MCF 10A (cell line): ENCODE results near the gene SKOR1. TPM values are rescaled to one million over a fixed set of nuclear protein-coding genes. Genes with fewer than 3 reads are reported as not detected.
A peak's percentile ranks its signal among the peaks of the same experiment; 100 is the strongest.

Source experiments
- BruUV-seq: library from RNA; stranded (reverse); fragments of 400-500 nt; replicated peaks from 2 replicates; lab custom pipeline; 2021; lab: Mats Ljungman, UMichigan
- CTCF ChIA-PET: fragments of 300-600 bp; sonication (Branson Sonifier 250); formaldehyde crosslinking; extraction: SDS; loops from one replicate; lab custom pipeline; 2021; ENCODE audit warnings: antibody characterized with exemption, inconsistent platforms; lab: Yijun Ruan, JAX
- POLR2A ChIA-PET: fragments of 300-600, 350-650 bp; sonication (Branson Sonifier 250); formaldehyde crosslinking; extraction: SDS; loops from one replicate; lab custom pipeline; 2020; ENCODE audit warnings: antibody characterized with exemption, inconsistent platforms; lab: Yijun Ruan, JAX
- DNase-seq: peaks from one replicate; pipeline ENCODE4 v3.0.0-alpha.2; 2018; ENCODE audit not compliant: unreplicated experiment
- H3K27ac Mint-ChIP-seq: one replicate; pipeline ENCODE4 v1.8.0; 2022; ENCODE audit warnings: mild to moderate bottlenecking, low read depth, mixed read lengths; ENCODE audit not compliant: unreplicated experiment
- H3K27me3 Mint-ChIP-seq: one replicate; pipeline ENCODE4 v1.8.0; 2022; ENCODE audit warnings: mixed read lengths; ENCODE audit not compliant: insufficient read depth, unreplicated experiment
- H3K36me3 Mint-ChIP-seq: one replicate; pipeline ENCODE4 v1.8.0; 2022; ENCODE audit warnings: mild to moderate bottlenecking, moderate library complexity, mixed read lengths; ENCODE audit not compliant: insufficient read depth, unreplicated experiment
- H3K4me1 Mint-ChIP-seq: one replicate; pipeline ENCODE4 v1.8.0; 2022; ENCODE audit warnings: mixed read lengths; ENCODE audit not compliant: insufficient read depth, unreplicated experiment
- H3K4me3 Mint-ChIP-seq: one replicate; pipeline ENCODE4 v1.8.0; 2022; ENCODE audit warnings: mild to moderate bottlenecking, moderate library complexity, mixed read lengths; ENCODE audit not compliant: unreplicated experiment
- H3K9me3 Mint-ChIP-seq: one replicate; pipeline ENCODE4 v1.8.0; 2022; ENCODE audit warnings: mixed read lengths; ENCODE audit not compliant: unreplicated experiment
- intact Hi-C: fragments of 100-400 bp; cut with micrococcal nuclease; formaldehyde crosslinking; loops from 2 replicates; pipeline ENCODE4 v1.14.1; 2022
- total RNA-seq: library from RNA; stranded (reverse); gene quantifications from 2 replicates; pipeline ENCODE4 v1.2.3, GENCODE V29; 2022
- TF ChIP-seq, protein P1 (sequence below): fragments of 200-600 bp; IDR thresholded peaks from one replicate; pipeline ENCODE4 v1.8.0; 2022; ENCODE audit warnings: antibody characterized with exemption, mild to moderate bottlenecking; ENCODE audit not compliant: unreplicated experiment

The SKOR1 gene
- total RNA-seq, 1 experiment from 2014 or later: 0.07 TPM

DNA sequence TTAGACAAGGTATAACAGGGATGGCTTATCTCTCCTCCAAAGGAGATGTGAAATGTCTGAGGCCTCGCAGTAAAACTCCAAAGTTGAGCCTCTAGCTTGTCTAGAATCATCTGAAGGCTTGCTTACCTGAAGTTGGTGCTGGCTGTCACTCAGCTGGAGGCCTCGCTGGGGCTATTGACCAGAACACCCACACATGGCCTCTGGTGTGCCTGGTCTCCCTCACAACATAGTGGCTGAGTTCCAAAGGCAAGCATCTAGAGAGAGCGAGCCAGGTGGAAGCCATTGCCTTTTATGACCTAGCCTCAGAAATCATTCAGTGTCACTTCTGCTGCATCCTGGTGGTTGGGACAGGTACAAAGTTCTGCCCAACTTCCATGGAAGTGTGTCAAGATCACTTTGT lies 31.9 kb downstream of the SKOR1 start:
- H3K36me3 Mint-ChIP-seq: no peaks in the 10 kb centered on the region
- TF ChIP-seq, protein P1, sequence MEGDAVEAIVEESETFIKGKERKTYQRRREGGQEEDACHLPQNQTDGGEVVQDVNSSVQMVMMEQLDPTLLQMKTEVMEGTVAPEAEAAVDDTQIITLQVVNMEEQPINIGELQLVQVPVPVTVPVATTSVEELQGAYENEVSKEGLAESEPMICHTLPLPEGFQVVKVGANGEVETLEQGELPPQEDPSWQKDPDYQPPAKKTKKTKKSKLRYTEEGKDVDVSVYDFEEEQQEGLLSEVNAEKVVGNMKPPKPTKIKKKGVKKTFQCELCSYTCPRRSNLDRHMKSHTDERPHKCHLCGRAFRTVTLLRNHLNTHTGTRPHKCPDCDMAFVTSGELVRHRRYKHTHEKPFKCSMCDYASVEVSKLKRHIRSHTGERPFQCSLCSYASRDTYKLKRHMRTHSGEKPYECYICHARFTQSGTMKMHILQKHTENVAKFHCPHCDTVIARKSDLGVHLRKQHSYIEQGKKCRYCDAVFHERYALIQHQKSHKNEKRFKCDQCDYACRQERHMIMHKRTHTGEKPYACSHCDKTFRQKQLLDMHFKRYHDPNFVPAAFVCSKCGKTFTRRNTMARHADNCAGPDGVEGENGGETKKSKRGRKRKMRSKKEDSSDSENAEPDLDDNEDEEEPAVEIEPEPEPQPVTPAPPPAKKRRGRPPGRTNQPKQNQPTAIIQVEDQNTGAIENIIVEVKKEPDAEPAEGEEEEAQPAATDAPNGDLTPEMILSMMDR: no peak
- BruUV-seq: no TSS peak

DNA sequence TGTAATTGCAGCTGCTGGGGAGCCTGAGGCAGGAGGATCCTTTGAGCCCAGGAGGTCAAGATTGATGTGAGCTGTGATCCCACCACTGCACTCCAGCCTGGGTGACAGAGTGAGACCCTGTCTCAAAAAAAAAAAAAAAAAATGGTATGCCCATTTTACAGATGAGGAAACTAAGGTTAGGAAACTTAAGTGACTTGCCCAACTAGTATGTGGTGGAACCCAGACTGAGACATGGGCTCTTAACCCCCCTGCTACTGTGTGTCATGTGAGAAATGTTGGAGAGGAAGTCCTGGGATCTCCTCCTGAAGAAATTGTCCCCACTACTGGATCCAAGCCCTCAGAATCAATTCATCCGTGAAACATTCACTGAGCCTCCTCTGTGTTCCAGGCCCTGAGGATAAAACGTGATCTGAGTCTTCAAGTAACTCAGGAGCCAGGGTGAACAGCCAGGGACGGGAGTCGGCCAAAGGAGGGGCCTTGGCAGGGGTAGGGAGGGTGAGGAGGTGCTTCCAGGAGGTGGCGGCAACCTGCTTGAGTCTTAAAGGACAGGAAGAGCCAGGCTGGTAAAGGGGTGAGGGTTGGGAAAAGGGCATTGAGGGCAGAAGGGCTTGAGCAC lies 34.1 kb downstream of the SKOR1 start:
- intact Hi-C loops: no loop called here
- Mint-ChIP-seq H3K27me3 (no peaks in the 10 kb centered on the region), H3K36me3 (no peaks in the 10 kb centered on the region), H3K27ac (no peak overlapping the region), H3K4me1 (peaks cover 14% of the 10 kb centered on the region), H3K9me3 (no peaks in the 10 kb centered on the region), H3K4me3 (no peak overlapping the region)
- ChIA-PET POLR2A (no interaction called here), CTCF (no interaction called here)
- DNase-seq: no peak
- BruUV-seq: no TSS peak
- TF ChIP-seq, protein P1: no peak

More for the DNA sequence above, 31.9 kb downstream of the SKOR1 start:
- intact Hi-C loops: no loop called here
- Mint-ChIP-seq H3K9me3 (no peaks in the 10 kb centered on the region), H3K4me3 (no peak overlapping the region), H3K27me3 (no peaks in the 10 kb centered on the region), H3K27ac (no peak overlapping the region), H3K4me1 (peaks cover 14% of the 10 kb centered on the region)
- ChIA-PET POLR2A (interaction anchor here (0.6 to 0.9 kb wide), 2 partner anchors 197 to 257 kb away, joined by 3 read pairs; partner anchors contain the start of gene PIAS1), CTCF (interaction anchor here (0.9 to 1.4 kb wide), 2 partner anchors 296 to 297 kb away, joined by 3 to 6 read pairs; no protein-coding TSS in a partner anchor)
- no peak for DNase-seq

DNA sequence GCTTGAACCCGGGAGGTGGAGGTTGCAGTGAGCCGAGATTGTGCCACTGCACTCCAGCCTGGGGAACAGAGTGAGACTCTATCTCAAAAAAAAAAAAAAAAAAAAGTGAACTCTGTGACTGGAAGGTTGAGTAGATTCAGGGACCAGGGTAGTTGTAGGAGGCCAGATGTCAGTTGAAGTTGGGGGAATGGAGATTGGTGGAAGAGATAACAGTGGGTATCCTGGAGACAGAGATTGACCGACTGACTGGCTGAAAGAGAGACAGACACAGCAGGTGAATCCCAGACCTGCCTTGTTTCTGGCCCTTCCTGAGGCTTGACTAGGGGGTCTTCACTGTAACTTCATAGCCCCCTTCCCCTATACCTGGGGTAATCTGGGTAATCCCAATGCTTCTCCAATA lies 36.7 kb downstream of the SKOR1 start:
- Mint-ChIP-seq H3K4me1 (peaks cover 14% of the 10 kb centered on the region), H3K27ac (peak overlapping the region; percentile 58), H3K27me3 (no peaks in the 10 kb centered on the region), H3K36me3 (no peaks in the 10 kb centered on the region), H3K9me3 (no peaks in the 10 kb centered on the region), H3K4me3 (no peak overlapping the region)
- BruUV-seq: no TSS peak
- no peak for DNase-seq
- ChIA-PET CTCF (interaction anchor here (0.8 to 4.5 kb wide), 6 partner anchors 56 to 348 kb away, joined by 3 to 90 read pairs (median 4); no protein-coding TSS in a partner anchor), POLR2A (interaction anchor here (0.6 to 4.5 kb wide), 4 partner anchors 193 to 293 kb away, joined by 3 to 41 read pairs (median 6); partner anchors contain the start of gene PIAS1)
- intact Hi-C loops: loop anchor here (5.0 kb wide), 1 partner anchor 135 kb away; no protein-coding TSS in a partner anchor
- TF ChIP-seq, protein P1: no peak

DNA sequence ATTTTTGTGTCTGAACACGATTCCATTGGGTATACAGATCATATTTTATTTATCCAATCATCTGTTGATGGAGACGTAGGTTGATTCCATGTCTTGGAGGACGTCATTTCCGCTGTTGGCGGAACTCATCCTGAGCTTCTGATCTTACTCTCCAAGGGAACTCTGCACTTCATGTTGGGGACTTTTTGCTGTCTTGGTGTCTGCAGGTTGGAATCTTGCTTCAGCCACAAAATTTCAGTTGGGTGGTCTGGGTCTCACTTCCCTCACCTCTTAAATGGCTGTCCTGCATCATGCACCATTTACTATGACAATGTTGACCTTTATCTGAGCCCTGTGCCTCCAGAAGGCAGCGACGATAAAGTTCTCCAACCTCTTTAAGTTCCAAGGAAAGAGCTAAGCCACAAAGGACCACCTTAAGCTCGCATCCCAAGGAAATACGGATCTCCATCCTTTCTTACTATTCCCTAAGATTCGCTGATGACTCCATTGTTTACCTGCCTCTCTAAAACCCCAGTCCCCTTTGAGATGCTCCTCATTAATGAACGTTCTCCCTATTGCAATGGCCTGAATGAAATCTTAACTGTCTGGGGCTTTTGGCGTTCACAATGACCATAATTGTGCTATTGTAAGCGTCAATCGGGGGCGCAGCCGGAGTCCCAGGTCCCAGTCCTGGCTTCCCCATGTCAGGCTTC lies 37.6 kb downstream of the SKOR1 start:
- Mint-ChIP-seq H3K27me3 (no peaks in the 10 kb centered on the region), H3K27ac (peak overlapping the region; percentile 37), H3K9me3 (no peaks in the 10 kb centered on the region), H3K36me3 (no peaks in the 10 kb centered on the region), H3K4me1 (peaks cover 14% of the 10 kb centered on the region), H3K4me3 (peak overlapping the region; percentile 66)
- ChIA-PET CTCF (interaction anchor here (0.5 to 4.5 kb wide), 36 partner anchors 9 to 1009 kb away, joined by 3 to 90 read pairs (median 4); partner anchors contain the start of gene PIAS1), POLR2A (interaction anchor here (0.6 to 4.5 kb wide), 15 partner anchors 12 to 300 kb away, joined by 3 to 41 read pairs (median 3); partner anchors contain the start of gene PIAS1)
- BruUV-seq: no TSS peak
- intact Hi-C loops: loop anchor here (1.0 to 5.0 kb wide), 3 partner anchors 134 to 292 kb away; no protein-coding TSS in a partner anchor
- TF ChIP-seq, protein P1: no peak
- no peak for DNase-seq
